PC-3 (cell line): Measurements from ENCODE around the gene ADARB2.

Source experiments
- CTCF ChIP-seq: fragments of 300-600 bp; sonication (generic); conservative IDR thresholded peaks from 2 replicates; pipeline ENCODE4 v1.5.1; 2017; ENCODE audit warnings: antibody characterized with exemption, low read depth, mild to moderate bottlenecking, low read length
- EZH2 ChIP-seq: fragments of 300-600 bp; sonication (generic); IDR thresholded peaks from one replicate; pipeline ENCODE4 v1.6.1; 2017; ENCODE audit warnings: antibody characterized with exemption, mild to moderate bottlenecking, low read length; ENCODE audit not compliant: unreplicated experiment
- EZH2phosphoT487 ChIP-seq: fragments of 300-600 bp; sonication (generic); IDR thresholded peaks from 2 replicates; pipeline ENCODE4 v1.6.1; 2018; ENCODE audit warnings: mild to moderate bottlenecking, antibody characterized with exemption, low read length, borderline replicate concordance

- TF ChIP-seq CTCF (no peak), EZH2 (no peak), EZH2phosphoT487 (no peak)
These were observed 141.6 kb downstream of the ADARB2 start for GRCh38 chr10:1595726-1596125.
